GM19351 (cell line): ENCODE results near the gene CC2D1A.
"Not testable (repeated sequence)": the region's sequence is repeated elsewhere in the genome, so short reads cannot be mapped to it uniquely, and the experiment has no call there.

Experiments used
- ATAC-seq: cut with Tn5 transposase; IDR thresholded peaks from one replicate; pipeline ENCODE4 v1.9.1; 2021; ENCODE audit warnings: mild to moderate bottlenecking, moderate library complexity; ENCODE audit not compliant: unreplicated experiment

CC2D1A gene

GRCh38 chr19:13902993-13903555, 2.9 kb upstream of the CC2D1A start:
- no peak for ATAC-seq

DNA sequence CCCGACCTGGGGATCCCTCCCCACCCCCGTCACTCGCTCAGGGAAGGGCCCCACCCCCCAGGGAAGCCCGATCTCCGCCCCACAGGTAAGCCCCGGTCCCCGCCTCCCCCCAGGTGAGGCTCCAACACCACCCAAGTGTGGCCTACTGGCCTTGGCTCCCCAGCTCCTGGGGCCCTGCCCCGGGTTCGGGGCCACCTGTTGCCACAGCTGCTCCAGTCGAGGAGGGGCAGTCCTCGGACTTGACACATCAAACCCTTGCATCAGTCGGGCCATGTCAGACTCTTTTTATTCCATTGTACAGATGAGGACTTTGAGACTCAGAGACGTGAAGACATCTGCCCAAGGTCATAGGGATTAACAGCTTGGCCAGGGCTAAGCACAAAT, 512 bp downstream of the CC2D1A start:
- no peak for ATAC-seq

DNA sequence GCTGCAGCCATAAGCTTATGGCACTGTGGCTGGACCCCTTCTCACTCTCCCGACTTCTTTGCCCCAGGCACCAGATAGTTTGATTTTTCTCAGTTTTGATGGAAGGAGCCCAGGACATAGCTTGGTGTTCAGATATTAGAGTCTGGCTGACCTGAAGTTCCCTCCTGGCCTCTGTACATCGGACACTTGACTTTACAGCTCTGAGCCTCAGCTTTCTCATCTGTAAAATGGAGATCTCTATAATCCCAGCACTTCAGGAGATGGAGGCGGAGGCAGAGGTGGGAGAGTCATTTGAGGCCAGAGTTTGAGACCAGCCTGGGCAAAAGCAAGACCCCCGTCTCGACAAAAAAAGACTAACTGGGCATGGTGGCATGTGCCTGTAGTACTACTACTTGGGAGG, 909 bp downstream of the CC2D1A start:
- no peak for ATAC-seq

DNA sequence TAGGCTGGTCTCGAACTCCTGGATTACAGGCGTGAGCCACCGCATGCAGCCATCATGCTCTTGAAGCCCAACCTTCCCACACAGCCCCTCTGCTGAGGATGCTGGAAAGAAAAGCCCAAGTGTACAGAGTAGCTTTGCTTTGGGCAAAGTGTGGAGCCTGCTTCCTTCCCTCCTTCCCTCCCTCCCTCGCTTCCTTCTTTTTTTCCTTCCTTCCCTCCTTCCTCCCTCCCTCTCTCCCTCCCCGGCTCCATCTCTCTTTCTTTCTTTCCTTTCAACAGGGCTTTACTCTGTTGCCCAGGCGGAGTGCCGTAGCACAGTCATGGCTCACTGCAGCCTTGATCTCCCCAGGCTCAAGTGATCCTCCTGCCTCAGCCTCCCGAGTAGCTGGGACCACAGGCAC, 2.7 kb downstream of the CC2D1A start:
- ATAC-seq = no peak

DNA sequence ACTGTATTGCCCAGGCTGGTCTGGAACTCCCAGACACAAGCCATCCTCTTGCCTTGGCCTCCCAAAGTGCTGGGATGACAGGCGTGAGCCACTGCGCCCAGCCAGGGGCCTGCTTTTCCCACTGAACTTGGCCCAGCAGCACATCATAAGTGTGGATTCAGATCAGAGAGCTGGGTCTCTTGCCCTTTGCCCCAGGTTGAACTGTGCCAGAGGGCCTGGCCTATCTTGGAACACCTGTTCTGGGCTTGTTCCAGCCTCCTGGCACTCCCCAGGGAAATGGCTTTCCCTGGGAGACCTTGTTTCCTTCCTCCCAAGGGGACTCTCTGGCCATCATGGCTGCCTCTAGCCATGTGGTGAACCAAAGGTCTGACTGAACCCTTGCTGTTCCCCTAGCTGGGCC, 3.4 kb downstream of the CC2D1A start:
- ATAC-seq = no peak

- no peak for ATAC-seq
These were observed 7.4 kb downstream of the CC2D1A start for GRCh38 chr19:13913352-13913751.

DNA sequence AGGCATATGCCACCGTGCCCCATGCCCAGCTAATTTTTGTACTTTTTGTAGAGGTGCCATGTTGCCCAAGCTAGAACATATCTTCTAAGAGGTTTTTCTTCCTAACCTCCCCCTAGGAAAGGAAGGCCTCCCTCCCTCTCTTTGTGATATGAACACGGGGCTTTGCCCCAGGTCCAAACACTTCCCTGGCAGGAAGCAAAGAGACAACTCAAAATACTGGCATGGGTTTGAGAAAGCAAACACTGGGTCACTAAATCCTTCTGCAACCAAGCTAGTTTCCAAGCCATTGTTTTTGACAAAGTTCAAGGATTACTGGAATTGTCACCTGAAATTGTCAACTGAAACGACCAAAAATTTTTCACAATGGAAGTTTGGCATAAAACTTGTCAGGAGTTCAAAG, 8.8 kb downstream of the CC2D1A start:
- ATAC-seq = no peak

GRCh38 chr19:13917888-13918406, 11.9 kb downstream of the CC2D1A start:
- no peak for ATAC-seq

DNA sequence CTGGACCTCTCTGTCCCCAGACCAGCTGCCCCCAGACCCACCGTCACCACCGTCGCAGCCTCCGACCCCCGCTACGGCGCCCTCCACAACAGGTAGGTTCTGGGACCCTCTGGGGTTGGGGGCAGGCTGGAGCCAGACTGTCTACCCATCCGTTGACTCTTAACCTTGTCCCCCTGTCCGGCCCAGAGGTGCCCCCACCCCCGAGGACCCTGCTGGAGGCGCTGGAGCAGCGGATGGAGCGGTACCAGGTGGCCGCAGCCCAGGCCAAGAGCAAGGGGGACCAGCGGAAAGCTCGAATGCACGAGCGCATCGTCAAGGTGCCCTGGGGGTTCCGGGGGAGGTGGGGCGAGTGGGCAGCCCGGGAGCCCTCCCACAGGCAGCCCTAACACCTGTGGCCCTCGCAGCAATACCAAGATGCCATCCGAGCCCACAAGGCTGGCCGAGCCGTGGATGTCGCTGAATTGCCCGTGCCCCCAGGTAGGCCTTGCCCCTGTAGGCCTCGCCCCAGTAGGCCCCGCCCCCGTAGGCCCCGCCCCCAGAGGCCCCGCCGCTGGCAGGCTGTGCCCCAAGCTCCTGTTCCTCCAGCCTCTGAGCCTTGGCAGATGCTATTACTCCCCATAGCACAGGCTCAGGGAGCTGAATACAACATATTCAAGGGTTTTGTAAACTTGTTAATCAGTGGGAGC, 12.9 kb downstream of the CC2D1A start:
- ATAC-seq = no peak

DNA sequence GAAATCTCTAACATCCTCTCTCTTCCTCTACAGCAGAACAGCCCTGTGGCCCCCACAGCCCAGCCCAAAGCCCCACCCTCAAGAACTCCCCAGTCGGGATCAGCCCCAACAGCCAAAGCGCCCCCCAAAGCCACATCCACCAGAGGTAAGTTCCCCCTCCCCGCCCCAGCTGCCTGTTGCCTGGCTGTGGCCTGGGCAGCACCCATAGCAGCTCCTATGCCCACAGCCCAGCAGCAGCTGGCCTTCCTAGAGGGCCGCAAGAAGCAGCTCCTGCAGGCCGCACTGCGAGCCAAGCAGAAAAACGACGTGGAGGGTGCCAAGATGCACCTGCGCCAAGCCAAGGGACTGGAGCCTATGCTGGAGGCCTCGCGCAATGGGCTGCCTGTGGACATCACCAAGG, 14.5 kb downstream of the CC2D1A start:
- ATAC-seq = no peak

- no peak for ATAC-seq
These were observed 15.1 kb downstream of the CC2D1A start for GRCh38 chr19:13920940-13921747.

- ATAC-seq = not testable (repeated sequence)
These were observed 16.1 kb downstream of the CC2D1A start for GRCh38 chr19:13922118-13922517.

GRCh38 chr19:13923194-13923987, 17.4 kb downstream of the CC2D1A start:
- ATAC-seq = no peak

DNA sequence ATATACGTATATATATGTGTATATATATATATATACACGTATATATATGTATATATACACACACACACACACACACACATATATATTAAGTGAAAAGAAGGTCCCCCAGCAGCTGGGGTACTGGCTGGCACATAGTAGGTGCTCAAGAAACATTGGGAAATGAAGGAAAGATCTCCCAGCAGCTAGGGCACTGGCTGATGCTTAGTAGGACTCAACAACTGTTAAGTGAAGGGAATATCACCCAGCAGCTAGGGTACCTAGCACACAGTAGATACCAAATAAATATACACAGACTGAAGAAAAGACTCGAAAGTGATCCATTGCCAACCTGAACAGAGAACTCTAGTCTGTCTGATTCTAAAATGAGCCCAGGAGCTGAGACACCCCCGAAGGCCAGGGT, 20.0 kb downstream of the CC2D1A start:
- ATAC-seq = no peak

DNA sequence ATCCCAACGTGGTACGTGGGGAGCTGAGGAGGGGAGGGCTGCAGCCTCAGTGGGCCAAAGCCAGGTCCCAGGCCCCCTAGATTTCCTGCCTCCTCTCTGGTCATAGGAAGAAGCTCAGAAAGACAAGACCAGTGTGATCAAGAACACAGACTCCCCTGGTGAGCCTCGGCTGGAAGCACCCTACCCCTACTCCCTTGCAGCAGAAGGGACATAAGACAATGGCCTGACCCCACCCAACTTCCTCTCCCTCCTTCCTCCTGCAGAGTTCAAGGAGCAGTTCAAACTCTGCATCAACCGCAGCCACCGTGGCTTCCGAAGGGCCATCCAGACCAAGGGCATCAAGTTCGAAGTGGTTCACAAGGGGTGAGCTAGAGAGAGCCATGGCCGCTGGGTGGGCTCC, 20.7 kb downstream of the CC2D1A start:
- ATAC-seq = no peak

DNA sequence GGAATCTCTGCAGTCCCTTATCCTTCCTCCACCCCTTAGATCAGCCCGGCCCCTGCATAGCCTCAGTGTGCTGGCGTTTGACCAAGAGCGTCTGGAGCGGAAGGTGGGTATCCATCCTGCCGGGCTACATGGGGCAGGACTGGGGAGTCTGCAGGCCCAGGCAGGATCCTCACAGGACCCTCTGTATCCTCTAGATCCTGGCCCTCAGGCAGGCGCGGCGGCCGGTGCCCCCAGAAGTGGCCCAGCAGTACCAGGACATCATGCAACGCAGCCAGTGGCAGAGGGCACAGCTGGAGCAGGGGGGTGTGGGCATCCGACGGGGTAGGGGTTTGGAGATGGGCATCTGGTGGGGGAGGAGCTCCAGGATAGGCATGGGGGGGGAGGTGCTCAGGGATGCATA, 23.3 kb downstream of the CC2D1A start:
- no peak for ATAC-seq

- no peak for ATAC-seq
These were observed 24.0 kb downstream of the CC2D1A start for GRCh38 chr19:13929956-13930355.

DNA sequence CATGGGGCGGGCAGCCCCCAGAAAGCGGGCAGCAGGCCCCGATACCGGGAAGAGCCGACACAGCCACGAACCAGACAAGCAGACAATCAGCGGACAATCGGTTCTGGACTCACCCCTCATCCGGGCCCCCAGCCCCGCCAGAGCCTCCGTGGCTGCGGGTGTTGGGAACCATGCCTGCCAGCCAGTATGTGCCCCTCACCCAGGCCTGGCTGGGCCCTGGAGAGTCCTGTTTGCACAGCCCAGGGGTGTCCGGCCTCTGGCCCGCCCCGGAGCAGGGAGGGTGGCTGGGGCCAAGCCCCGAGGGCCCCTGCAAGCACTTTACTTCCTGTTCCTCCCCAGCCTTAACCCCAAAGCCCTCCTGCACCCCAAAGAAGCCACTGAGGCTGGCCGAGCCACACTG, 24.4 kb downstream of the CC2D1A start:
- no peak for ATAC-seq

DNA sequence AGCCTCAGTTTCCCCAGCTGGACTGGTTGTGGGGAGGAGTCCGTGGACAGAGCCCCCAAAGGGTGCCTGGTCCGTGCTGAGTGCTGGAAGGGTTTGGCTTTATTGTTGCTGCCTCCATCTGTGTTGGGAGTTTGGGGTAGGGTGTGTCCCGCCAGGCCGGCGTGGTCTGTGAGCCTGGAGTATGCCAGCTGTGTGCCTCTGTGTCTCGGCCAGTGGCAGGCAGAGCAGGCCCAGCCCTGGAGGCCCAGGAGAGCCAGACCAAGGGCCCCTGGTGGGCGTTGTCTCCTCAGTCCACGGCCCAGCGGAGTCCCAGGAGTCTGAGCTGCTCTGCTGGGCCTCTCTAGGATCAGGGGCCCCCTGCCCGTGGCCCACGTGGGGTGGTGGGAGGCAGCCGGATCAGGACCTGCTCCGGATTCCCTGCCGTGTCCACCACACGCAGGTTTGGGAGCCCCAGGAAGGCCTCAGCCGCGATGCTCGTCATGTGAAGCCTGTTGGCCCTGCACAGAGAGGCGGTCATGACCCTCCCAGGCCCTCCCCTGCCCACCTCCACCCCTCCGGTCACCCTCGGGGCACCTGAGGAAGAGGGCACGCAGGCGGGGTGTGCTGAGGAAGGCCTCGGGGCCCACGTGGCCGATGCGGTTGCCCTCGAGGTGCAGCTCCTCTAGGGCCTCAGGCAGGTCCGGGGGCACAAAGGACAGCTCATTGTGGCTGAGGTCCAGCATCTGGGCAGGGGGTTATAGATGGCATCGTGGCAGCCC, 25.6 kb downstream of the CC2D1A start:
- no peak for ATAC-seq

GRCh38 chr19:13932149-13932637, 26.2 kb downstream of the CC2D1A start:
- ATAC-seq = no peak
